ENCODE measurements around the gene ZC3H15.
"Not testable (repeated sequence)": the region's sequence is repeated elsewhere in the genome, so short reads cannot be mapped to it uniquely, and the experiment has no call there.

The ZC3H15 gene

GRCh38 chr2:186521570-186522153, 35.6 kb downstream of the ZC3H15 start:
- H2BK120ac ChIP-seq (ENCODE audit: low read depth, low read length); H3K9me3 ChIP-seq (ENCODE audit: control insufficient read depth, low read length); H3K18ac ChIP-seq (ENCODE audit: low read depth in 1 of 2, low read length in 2 of 2); H3K27ac ChIP-seq (ENCODE audit: low read length, poor library complexity, severe bottlenecking); DNase-seq; H3K4ac ChIP-seq (ENCODE audit: low read depth in 1 of 2, low read length in 2 of 2); H3K23ac ChIP-seq (ENCODE audit: low read length in 2 of 2); H2AK5ac ChIP-seq (ENCODE audit: low read length, severe bottlenecking); H4K91ac ChIP-seq (ENCODE audit: low read length); H3K9ac ChIP-seq (ENCODE audit: low read length); H2BK5ac ChIP-seq (ENCODE audit: low read depth, low read length, poor library complexity, severe bottlenecking); H3K4me3 ChIP-seq (ENCODE audit: insufficient read depth in 1 of 2, low read depth in 1 of 2, low read length in 2 of 2); H3K14ac ChIP-seq (ENCODE audit: low read length in 2 of 2); H2BK12ac ChIP-seq (ENCODE audit: low read length in 2 of 2); H2AFZ ChIP-seq (ENCODE audit: low read depth, low read length); H3K4me2 ChIP-seq (ENCODE audit: low read length, poor library complexity, severe bottlenecking); H3K4me1 ChIP-seq (ENCODE audit: control insufficient read depth, insufficient read depth, low read depth, low read length); H3K27me3 ChIP-seq (ENCODE audit: control insufficient read depth in 1 of 2, insufficient read depth in 1 of 2, low read length in 2 of 2); H4K8ac ChIP-seq (ENCODE audit: low read length); H2BK15ac ChIP-seq (ENCODE audit: low read depth, poor library complexity, severe bottlenecking): not testable (repeated sequence)
- peaks cover 10 to 41% of the 10 kb centered on the region in 2 experiments for H3K36me3 ChIP-seq (ENCODE audit: control insufficient read depth in 1 of 2, insufficient read depth in 2 of 2, low read depth in 1 of 2, low read length in 2 of 2)
- 53% methylated on average over 6 of the region's 9 CpGs for WGBS
- H3K79me1 ChIP-seq (replicated peaks; ENCODE audit: low read length, poor library complexity, severe bottlenecking) = peaks cover 12% of the 10 kb centered on the region

- Histone ChIP-seq H3K4me3 (ENCODE audit: insufficient read depth in 1 of 2, low read depth in 1 of 2, low read length in 2 of 2) (no peak overlapping the region), H3K36me3 (ENCODE audit: control insufficient read depth in 1 of 2, insufficient read depth in 2 of 2, low read depth in 1 of 2, low read length in 2 of 2) (peaks cover 10 to 35% of the 10 kb centered on the region in 2 experiments), H3K23ac (ENCODE audit: low read length in 2 of 2) (no peak overlapping the region), H3K27ac (ENCODE audit: low read length, poor library complexity, severe bottlenecking) (no peak overlapping the region), H2AFZ (ENCODE audit: low read depth, low read length) (no peak overlapping the region), H2BK12ac (ENCODE audit: low read length in 2 of 2) (no peak overlapping the region), H2BK5ac (ENCODE audit: low read depth, low read length, poor library complexity, severe bottlenecking) (no peak overlapping the region), H3K9me3 (ENCODE audit: control insufficient read depth, low read length) (no peaks in the 10 kb centered on the region), H3K4me1 (ENCODE audit: control insufficient read depth, insufficient read depth, low read depth, low read length) (peaks cover 5% of the 10 kb centered on the region), H4K91ac (ENCODE audit: low read length) (no peak overlapping the region), H3K4ac (ENCODE audit: low read depth in 1 of 2, low read length in 2 of 2) (no peak overlapping the region), H3K79me1 (replicated peaks; ENCODE audit: low read length, poor library complexity, severe bottlenecking) (peaks cover 11% of the 10 kb centered on the region), H3K9ac (ENCODE audit: low read length) (no peak overlapping the region), H3K4me2 (ENCODE audit: low read length, poor library complexity, severe bottlenecking) (no peak overlapping the region), H3K27me3 (ENCODE audit: control insufficient read depth in 1 of 2, insufficient read depth in 1 of 2, low read length in 2 of 2) (no peaks in the 10 kb centered on the region), H2BK15ac (ENCODE audit: low read depth, poor library complexity, severe bottlenecking) (no peak overlapping the region), H3K18ac (ENCODE audit: low read depth in 1 of 2, low read length in 2 of 2) (no peak overlapping the region), H2AK5ac (ENCODE audit: low read length, severe bottlenecking) (no peak overlapping the region), H4K8ac (ENCODE audit: low read length) (no peak overlapping the region), H3K14ac (ENCODE audit: low read length in 2 of 2) (no peak overlapping the region), H2BK120ac (ENCODE audit: low read depth, low read length) (no peak overlapping the region)
- DNase-seq = no peak
- 100% methylated on average over 1 of the region's 2 CpGs for WGBS
These were observed 36.4 kb downstream of the ZC3H15 start for GRCh38 chr2:186522450-186522849.

DNA sequence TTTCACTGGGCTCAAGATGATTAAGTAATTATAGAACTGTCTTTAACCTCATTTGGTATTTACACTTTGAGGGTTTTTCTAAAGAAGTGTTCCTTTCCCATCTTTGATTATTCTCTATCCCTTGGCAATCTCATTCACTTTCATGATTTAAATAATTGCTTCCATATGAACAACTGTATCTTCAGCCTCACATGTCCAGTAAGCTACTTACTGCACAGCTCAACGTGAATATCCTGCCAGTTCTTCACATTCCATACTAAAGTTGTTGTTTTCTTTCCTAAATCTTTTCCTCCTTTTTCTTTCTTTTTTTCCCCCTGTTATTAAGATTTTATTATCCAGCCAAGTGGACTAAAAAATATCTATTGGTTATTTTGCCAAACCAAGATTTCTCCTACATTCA, 37.7 kb downstream of the ZC3H15 start:
- Histone ChIP-seq H3K4me1 (ENCODE audit: control insufficient read depth, insufficient read depth, low read depth, low read length) (peaks cover 3% of the 10 kb centered on the region), H2BK5ac (ENCODE audit: low read depth, low read length, poor library complexity, severe bottlenecking) (no peak overlapping the region), H3K36me3 (ENCODE audit: control insufficient read depth in 1 of 2, insufficient read depth in 2 of 2, low read depth in 1 of 2, low read length in 2 of 2) (peaks cover 10 to 22% of the 10 kb centered on the region in 2 experiments), H4K91ac (ENCODE audit: low read length) (no peak overlapping the region), H2BK120ac (ENCODE audit: low read depth, low read length) (no peak overlapping the region), H3K14ac (ENCODE audit: low read length in 2 of 2) (no peak overlapping the region), H3K9me3 (ENCODE audit: control insufficient read depth, low read length) (no peaks in the 10 kb centered on the region), H2BK12ac (ENCODE audit: low read length in 2 of 2) (no peak overlapping the region), H2AK5ac (ENCODE audit: low read length, severe bottlenecking) (no peak overlapping the region), H2AFZ (ENCODE audit: low read depth, low read length) (no peak overlapping the region), H3K4me3 (ENCODE audit: insufficient read depth in 1 of 2, low read depth in 1 of 2, low read length in 2 of 2) (no peak overlapping the region), H4K8ac (ENCODE audit: low read length) (no peak overlapping the region), H3K4ac (ENCODE audit: low read depth in 1 of 2, low read length in 2 of 2) (no peak overlapping the region), H3K4me2 (ENCODE audit: low read length, poor library complexity, severe bottlenecking) (no peak overlapping the region), H3K79me1 (replicated peaks; ENCODE audit: low read length, poor library complexity, severe bottlenecking) (peaks cover 8% of the 10 kb centered on the region), H3K27me3 (ENCODE audit: control insufficient read depth in 1 of 2, insufficient read depth in 1 of 2, low read length in 2 of 2) (no peaks in the 10 kb centered on the region), H2BK15ac (ENCODE audit: low read depth, poor library complexity, severe bottlenecking) (no peak overlapping the region), H3K18ac (ENCODE audit: low read depth in 1 of 2, low read length in 2 of 2) (no peak overlapping the region), H3K9ac (ENCODE audit: low read length) (peak overlapping the region; percentile 19), H3K23ac (ENCODE audit: low read length in 2 of 2) (no peak overlapping the region), H3K27ac (ENCODE audit: low read length, poor library complexity, severe bottlenecking) (no peak overlapping the region)
- WGBS = 91% methylated on average over 1 of the region's 1 CpG
- DNase-seq = no peak

DNA sequence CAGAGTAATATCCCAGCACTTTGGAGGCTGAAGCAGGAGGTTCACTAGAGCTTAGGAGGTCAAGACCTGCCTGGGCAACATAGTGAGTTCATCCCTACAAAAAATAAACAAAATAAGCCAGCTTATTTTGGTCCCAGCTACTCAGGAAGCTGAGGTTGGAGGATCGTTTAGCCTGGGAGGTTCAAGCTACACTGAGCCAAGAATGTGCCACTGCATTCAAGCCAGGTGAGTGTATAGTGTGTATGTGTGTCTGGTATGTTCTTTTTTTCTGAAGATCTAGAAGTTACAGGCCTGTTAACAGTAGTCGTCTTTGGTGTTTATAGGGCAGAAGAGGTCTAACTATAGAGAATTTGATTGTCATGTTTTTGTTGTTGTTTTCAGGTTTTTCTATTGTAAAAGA, 40.2 kb downstream of the ZC3H15 start:
- Histone ChIP-seq H2BK5ac (ENCODE audit: low read depth, low read length, poor library complexity, severe bottlenecking) (no peak overlapping the region), H3K79me1 (replicated peaks; ENCODE audit: low read length, poor library complexity, severe bottlenecking) (peaks cover 2% of the 10 kb centered on the region), H3K4me1 (ENCODE audit: control insufficient read depth, insufficient read depth, low read depth, low read length) (peaks cover 2% of the 10 kb centered on the region), H2AK5ac (ENCODE audit: low read length, severe bottlenecking) (no peak overlapping the region), H3K9me3 (ENCODE audit: control insufficient read depth, low read length) (no peaks in the 10 kb centered on the region), H3K27ac (ENCODE audit: low read length, poor library complexity, severe bottlenecking) (no peak overlapping the region), H3K4ac (ENCODE audit: low read depth in 1 of 2, low read length in 2 of 2) (no peak overlapping the region), H3K14ac (ENCODE audit: low read length in 2 of 2) (no peak overlapping the region), H3K27me3 (ENCODE audit: control insufficient read depth in 1 of 2, insufficient read depth in 1 of 2, low read length in 2 of 2) (no peaks in the 10 kb centered on the region), H2AFZ (ENCODE audit: low read depth, low read length) (no peak overlapping the region), H2BK12ac (ENCODE audit: low read length in 2 of 2) (peak overlapping the region in 1 of 2 experiments; percentile 54), H4K91ac (ENCODE audit: low read length) (no peak overlapping the region), H3K18ac (ENCODE audit: low read depth in 1 of 2, low read length in 2 of 2) (no peak overlapping the region), H2BK120ac (ENCODE audit: low read depth, low read length) (no peak overlapping the region), H3K9ac (ENCODE audit: low read length) (no peak overlapping the region), H4K8ac (ENCODE audit: low read length) (no peak overlapping the region), H3K36me3 (ENCODE audit: control insufficient read depth in 1 of 2, insufficient read depth in 2 of 2, low read depth in 1 of 2, low read length in 2 of 2) (peaks cover 4 to 7% of the 10 kb centered on the region in 2 experiments), H2BK15ac (ENCODE audit: low read depth, poor library complexity, severe bottlenecking) (no peak overlapping the region), H3K4me2 (ENCODE audit: low read length, poor library complexity, severe bottlenecking) (no peak overlapping the region), H3K23ac (ENCODE audit: low read length in 2 of 2) (no peak overlapping the region), H3K4me3 (ENCODE audit: insufficient read depth in 1 of 2, low read depth in 1 of 2, low read length in 2 of 2) (no peak overlapping the region)
- no peak for DNase-seq
- WGBS = 19% methylated on average over 1 of the region's 2 CpGs
